Left lung (tissue), 10 donors: ENCODE results near the gene IRF2BP2. TPM values are rescaled to one million over a fixed set of nuclear protein-coding genes. Genes with fewer than 3 reads are reported as not detected.
A peak's percentile ranks its signal among the peaks of the same experiment; 100 is the strongest.
"Not testable (repeated sequence)": the region's sequence is repeated elsewhere in the genome, so short reads cannot be mapped to it uniquely, and the experiment has no call there.

Experiments used
- ATAC-seq: fragments of 200-7000 bp; cut with Tn5 transposase; one replicate; pipeline ENCODE4 v1.9.1; 2020; ENCODE audit warnings: moderate library complexity
- DNase-seq, 4 donors: peaks; one replicate each; pipeline ENCODE4 v3.0.0-alpha.2; 2013 to 2020
- H3K27ac ChIP-seq, 2 donors: fragments of 200-600 bp; sonication (generic) in 1 of 2; one replicate each; pipeline versions ENCODE4 v1.5.0 to v1.8.0; 2020 to 2021
- H3K27me3 ChIP-seq, 2 donors: fragments of 200-600 bp; sonication (generic) in 1 of 2; one replicate each; pipeline versions ENCODE4 v1.5.0 to v1.8.0; 2020 to 2021
- H3K36me3 ChIP-seq, 2 donors: fragments of 200-600 bp; sonication (generic) in 1 of 2; one replicate each; pipeline versions ENCODE4 v1.5.0 to v1.8.0; 2020 to 2021
- H3K4me1 ChIP-seq, 2 donors: fragments of 200-600 bp; one replicate each; pipeline ENCODE4 v1.8.0; 2021
- H3K4me3 ChIP-seq, 2 donors: fragments of 200-600 bp; sonication (generic) in 1 of 2; one replicate each; pipeline versions ENCODE4 v1.5.0 to v1.8.0; 2020 to 2021; ENCODE audit warnings: mild to moderate bottlenecking in 1 of 2
- H3K9me3 ChIP-seq, 2 donors: fragments of 200-600 bp; sonication (generic) in 1 of 2; one replicate each; pipeline versions ENCODE4 v1.5.0 to v1.8.0; 2020 to 2021
- CTCF ChIP-seq, 2 donors: fragments of 200-600 bp; sonication (generic) in 1 of 2; IDR thresholded peaks; one replicate each; pipeline versions ENCODE4 v1.5.0 to v1.8.0; 2021; ENCODE audit warnings: antibody characterized with exemption in 2 of 2
- intact Hi-C, 2 donors: fragments of 100-400 bp; cut with DNase I; formaldehyde crosslinking; loops; one replicate each; pipeline versions ENCODE4 v1.11.2 to v1.14.2; 2022
- polyA plus RNA-seq, 6 donors: library from polyadenylated mRNA; unstranded; fragments of 120-200 nt; gene quantifications; one replicate each; pipeline ENCODE4 v1.2.1, GENCODE V29; 2013; ENCODE audit not compliant: insufficient read length in 6 of 6
- total RNA-seq, 2 donors: library from RNA; stranded (reverse); fragmentation: NEBNext Ultra II Directional; extraction: Animal tissue kit (Norgen Biotek cat#: 25700); gene quantifications; one replicate each; pipeline ENCODE4 v1.2.1, GENCODE V29; 2021
- donor health status: DM: no; HTN: yes; CAD: no.
- donor health status: DM: no; HTN: no; CAD: no.

IRF2BP2 gene
- total and polyA plus RNA-seq, 8 donors, result 114 to 236 (median 175) TPM

- TF ChIP-seq CTCF (IDR thresholded peaks at IDR 0.05), result no peak
- intact Hi-C loops, result no loop called here
- no peaks in the 10 kb centered on the region for H3K9me3 ChIP-seq
- H3K27me3 ChIP-seq, result no peaks in the 10 kb centered on the region
- H3K4me3 ChIP-seq, result no peak overlapping the region
- peak overlapping the region; percentile 4 to 72 for H3K27ac ChIP-seq
- no peaks in the 10 kb centered on the region for H3K36me3 ChIP-seq
- peaks cover 0 to 15% of the 10 kb centered on the region in 2 donors for H3K4me1 ChIP-seq
- DNase-seq (no peak), ATAC-seq (no peak)
Observed at GRCh38 chr1:234643850-234644134, 33.8 kb upstream of the IRF2BP2 start.

GRCh38 chr1:234643111-234643849 lies 33.3 kb upstream of the IRF2BP2 start:
- Histone ChIP-seq H3K27me3 (no peaks in the 10 kb centered on the region), H3K9me3 (no peaks in the 10 kb centered on the region), H3K27ac (peak overlapping the region; percentile 4 to 72), H3K4me1 (peaks cover 0 to 15% of the 10 kb centered on the region in 2 donors), H3K4me3 (no peak overlapping the region), H3K36me3 (no peaks in the 10 kb centered on the region)
- TF ChIP-seq CTCF (IDR thresholded peaks at IDR 0.05), result no peak
- DNase-seq (peak in 3 of 4 donors; percentile 67 to 80 (median 72)), ATAC-seq (peak; percentile 89)
- intact Hi-C loops, result no loop called here

GRCh38 chr1:234642428-234642827 lies 32.5 kb upstream of the IRF2BP2 start:
- no peak overlapping the region for H3K4me3 ChIP-seq
- no peaks in the 10 kb centered on the region for H3K27me3 ChIP-seq
- H3K9me3 ChIP-seq, result no peaks in the 10 kb centered on the region
- intact Hi-C loops, result no loop called here
- ATAC-seq, result no peak
- H3K4me1 ChIP-seq, result peaks cover 0 to 15% of the 10 kb centered on the region in 2 donors
- TF ChIP-seq CTCF (IDR thresholded peaks at IDR 0.05), result no peak
- peak overlapping the region in 1 of 2 donors; percentile 72 for H3K27ac ChIP-seq
- no peak for DNase-seq
- no peaks in the 10 kb centered on the region for H3K36me3 ChIP-seq

- no peaks in the 10 kb centered on the region for H3K27me3 ChIP-seq
- no peaks in the 10 kb centered on the region for H3K36me3 ChIP-seq
- no peak overlapping the region for H3K27ac ChIP-seq
- TF ChIP-seq CTCF (IDR thresholded peaks at IDR 0.05), result no peak
- H3K4me1 ChIP-seq, result peaks cover 0 to 8% of the 10 kb centered on the region in 2 donors
- intact Hi-C loops, result no loop called here
- no peak for DNase-seq
- H3K4me3 ChIP-seq, result no peak overlapping the region
- no peaks in the 10 kb centered on the region for H3K9me3 ChIP-seq
- no peak for ATAC-seq
Observed at GRCh38 chr1:234639961-234640360, 30.0 kb upstream of the IRF2BP2 start.

GRCh38 chr1:234638832-234639799 lies 29.1 kb upstream of the IRF2BP2 start:
- no peak for TF ChIP-seq CTCF (IDR thresholded peaks at IDR 0.05)
- H3K27me3 ChIP-seq, result no peaks in the 10 kb centered on the region
- no peak overlapping the region for H3K4me3 ChIP-seq
- no peaks in the 10 kb centered on the region for H3K36me3 ChIP-seq
- no peaks in the 10 kb centered on the region for H3K4me1 ChIP-seq
- no peaks in the 10 kb centered on the region for H3K9me3 ChIP-seq
- intact Hi-C loops, result no loop called here
- DNase-seq, result no peak
- no peak overlapping the region for H3K27ac ChIP-seq
- no peak for ATAC-seq

- H3K4me1 ChIP-seq, H3K9me3 ChIP-seq, H3K27me3 ChIP-seq, H3K4me3 ChIP-seq, ATAC-seq, DNase-seq, intact Hi-C loops, H3K27ac ChIP-seq, H3K36me3 ChIP-seq: not testable (repeated sequence)
Observed at GRCh38 chr1:234634922-234635321, 24.9 kb upstream of the IRF2BP2 start.
